ENCODE data around the gene SLC41A2.
A peak's percentile ranks its signal among the peaks of the same experiment; 100 is the strongest.
"Not testable (repeated sequence)": the region's sequence is repeated elsewhere in the genome, so short reads cannot be mapped to it uniquely, and the experiment has no call there.

The SLC41A2 gene

GRCh38 chr12:104957719-104958000 lies 430 bp downstream of the SLC41A2 start:
- peak overlapping the region; percentile 85 for H2AFZ ChIP-seq (ENCODE audit: low read depth, low read length)
- peaks cover 10% of the 10 kb centered on the region for H3K4me1 ChIP-seq (ENCODE audit: insufficient read depth, low read length)
- H3K4me3 ChIP-seq (ENCODE audit: low read length), result peak overlapping the region; percentile 80
- peaks cover 48% of the 10 kb centered on the region for H3K27me3 ChIP-seq (ENCODE audit: insufficient read depth, low read length)
- no peaks in the 10 kb centered on the region for H3K9me3 ChIP-seq (ENCODE audit: low read length)
- no peaks in the 10 kb centered on the region for H3K36me3 ChIP-seq (ENCODE audit: insufficient read depth, low read length)

DNA sequence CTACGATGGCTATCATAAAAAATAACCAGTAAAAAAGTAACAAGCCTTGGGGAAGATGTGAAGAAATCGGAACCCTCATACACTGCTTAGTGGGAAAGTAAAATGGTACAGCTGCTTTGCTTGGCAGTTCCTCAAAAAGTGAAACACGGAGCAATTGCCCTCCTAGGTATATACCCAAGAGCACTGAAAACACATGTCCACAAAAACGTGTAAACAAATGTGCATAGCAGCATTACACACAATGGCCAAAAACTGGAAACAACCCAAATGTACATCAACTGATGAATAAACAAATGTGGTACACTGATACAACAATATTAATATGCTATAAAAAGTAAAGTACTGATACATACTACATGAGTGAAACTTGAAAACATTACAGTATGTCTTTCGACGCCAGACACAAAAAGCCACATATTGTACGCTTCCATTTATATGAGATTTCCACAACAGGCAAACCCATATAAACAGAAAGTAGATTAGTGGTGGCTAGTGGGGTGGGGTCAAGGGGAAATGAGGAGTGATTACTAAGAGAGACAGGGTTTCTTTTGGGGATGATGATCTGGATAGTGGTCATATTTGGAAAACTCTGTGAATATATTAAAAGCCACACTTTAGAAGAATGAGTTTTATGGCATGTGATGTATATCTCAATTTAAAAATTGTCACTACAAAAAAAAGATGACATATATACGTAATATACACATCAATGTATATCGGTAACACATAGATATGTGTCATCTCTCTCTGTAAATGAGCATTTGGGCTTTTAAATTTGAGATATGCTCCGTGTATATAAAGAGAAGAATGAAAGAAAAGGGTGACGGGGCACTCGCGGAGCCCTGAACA lies 996 bp downstream of the SLC41A2 start:
- H2AFZ ChIP-seq (ENCODE audit: low read depth, low read length), result peak overlapping the region; percentile 85

DNA sequence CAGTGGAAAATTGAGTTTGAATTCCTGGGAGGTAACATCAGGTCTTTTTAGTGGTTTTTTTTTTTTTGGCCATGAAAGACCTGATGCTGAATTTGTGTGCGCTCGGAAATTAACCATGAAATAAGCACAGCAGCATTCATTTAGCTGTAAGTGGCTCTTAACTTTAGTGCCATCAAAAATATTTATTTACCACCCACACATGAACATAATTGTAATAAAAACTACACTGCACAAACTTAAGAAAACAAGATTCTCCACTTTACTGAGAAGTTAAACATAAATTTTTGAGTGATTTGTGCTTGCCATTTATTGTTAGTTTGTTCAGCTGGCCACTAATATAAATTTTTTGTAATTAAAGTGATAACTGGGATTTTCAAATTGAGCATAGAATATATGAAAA lies 2.4 kb downstream of the SLC41A2 start:
- peaks cover 52% of the 10 kb centered on the region for H3K27me3 ChIP-seq (ENCODE audit: insufficient read depth, low read length)
- no peaks in the 10 kb centered on the region for H3K36me3 ChIP-seq (ENCODE audit: insufficient read depth, low read length)
- no peak overlapping the region for H3K4me3 ChIP-seq (ENCODE audit: low read length)
- H2AFZ ChIP-seq (ENCODE audit: low read depth, low read length), result no peak overlapping the region
- no peaks in the 10 kb centered on the region for H3K9me3 ChIP-seq (ENCODE audit: low read length)
- H3K4me1 ChIP-seq (ENCODE audit: insufficient read depth, low read length), result peaks cover 10% of the 10 kb centered on the region

More for the DNA sequence above, 996 bp downstream of the SLC41A2 start:
- peak overlapping the region; percentile 80 for H3K4me3 ChIP-seq (ENCODE audit: low read length)
- H3K27me3 ChIP-seq (ENCODE audit: insufficient read depth, low read length), result peaks cover 50% of the 10 kb centered on the region
- H3K9me3 ChIP-seq (ENCODE audit: low read length), result no peaks in the 10 kb centered on the region
- peaks cover 10% of the 10 kb centered on the region for H3K4me1 ChIP-seq (ENCODE audit: insufficient read depth, low read length)
- no peaks in the 10 kb centered on the region for H3K36me3 ChIP-seq (ENCODE audit: insufficient read depth, low read length)

GRCh38 chr12:104953323-104953722 lies 4.8 kb downstream of the SLC41A2 start:
- Histone ChIP-seq H3K4me1 (ENCODE audit: insufficient read depth, low read length) (peaks cover 6% of the 10 kb centered on the region), H3K9me3 (ENCODE audit: low read length) (no peaks in the 10 kb centered on the region), H3K36me3 (ENCODE audit: insufficient read depth, low read length) (no peaks in the 10 kb centered on the region), H2AFZ (ENCODE audit: low read depth, low read length) (no peak overlapping the region), H3K4me3 (ENCODE audit: low read length) (no peak overlapping the region), H3K27me3 (ENCODE audit: insufficient read depth, low read length) (peaks cover 41% of the 10 kb centered on the region)

DNA sequence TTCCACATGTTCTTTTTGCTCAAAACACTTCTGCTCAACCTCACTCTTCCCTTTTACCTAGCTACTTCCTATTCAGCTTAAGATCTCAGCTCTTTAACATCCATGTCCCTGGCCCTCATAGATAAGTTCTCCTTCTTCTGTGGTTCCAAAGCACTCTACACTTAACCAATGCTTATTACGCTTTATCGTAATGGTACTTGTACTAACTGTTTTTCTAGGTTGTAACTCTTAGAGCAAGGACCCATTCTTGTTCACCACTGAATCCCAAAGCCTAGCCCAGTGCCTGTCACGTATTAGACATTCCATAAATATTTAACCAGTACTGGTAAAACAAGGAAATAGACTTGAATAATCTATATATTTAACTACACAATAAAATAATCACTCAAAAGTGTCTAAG lies 5.3 kb downstream of the SLC41A2 start:
- Histone ChIP-seq H3K4me3 (ENCODE audit: low read length) (no peak overlapping the region), H3K9me3 (ENCODE audit: low read length) (no peaks in the 10 kb centered on the region), H3K36me3 (ENCODE audit: insufficient read depth, low read length) (no peaks in the 10 kb centered on the region), H3K4me1 (ENCODE audit: insufficient read depth, low read length) (peaks cover 5% of the 10 kb centered on the region), H3K27me3 (ENCODE audit: insufficient read depth, low read length) (peaks cover 41% of the 10 kb centered on the region), H2AFZ (ENCODE audit: low read depth, low read length) (no peak overlapping the region)

GRCh38 chr12:104951759-104952509 lies 6.2 kb downstream of the SLC41A2 start:
- Histone ChIP-seq H3K4me1 (ENCODE audit: insufficient read depth, low read length) (no peaks in the 10 kb centered on the region), H2AFZ (ENCODE audit: low read depth, low read length) (no peak overlapping the region), H3K27me3 (ENCODE audit: insufficient read depth, low read length) (peaks cover 35% of the 10 kb centered on the region), H3K36me3 (ENCODE audit: insufficient read depth, low read length) (no peaks in the 10 kb centered on the region), H3K9me3 (ENCODE audit: low read length) (no peaks in the 10 kb centered on the region), H3K4me3 (ENCODE audit: low read length) (no peak overlapping the region)

- peaks cover 11% of the 10 kb centered on the region for H3K27me3 ChIP-seq (ENCODE audit: insufficient read depth, low read length)
- H3K4me3 ChIP-seq (ENCODE audit: low read length); H3K36me3 ChIP-seq (ENCODE audit: insufficient read depth, low read length); H3K9me3 ChIP-seq (ENCODE audit: low read length); H3K4me1 ChIP-seq (ENCODE audit: insufficient read depth, low read length); H2AFZ ChIP-seq (ENCODE audit: low read depth, low read length): not testable (repeated sequence)
Observed at GRCh38 chr12:104948716-104949115, 9.4 kb downstream of the SLC41A2 start.

DNA sequence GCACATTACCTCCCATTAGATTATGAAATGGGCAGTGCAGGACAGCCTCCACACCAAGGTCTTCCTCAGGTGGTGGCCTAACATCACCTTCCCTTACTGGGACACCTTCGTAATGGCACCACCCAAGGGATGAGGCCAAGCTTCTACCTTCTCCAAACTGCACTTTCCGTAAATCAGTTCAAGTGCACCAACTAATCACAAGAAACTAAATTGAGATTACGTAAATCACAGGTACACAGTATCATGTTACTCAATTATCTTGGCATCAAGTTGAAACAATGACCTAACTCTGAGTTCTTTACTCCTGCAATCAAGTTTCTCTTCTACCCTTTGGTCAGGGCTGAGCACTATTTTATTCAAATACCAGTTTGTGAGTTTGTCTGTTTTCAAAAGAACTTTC lies 13.8 kb downstream of the SLC41A2 start:
- H3K27me3 ChIP-seq (ENCODE audit: insufficient read depth, low read length), result no peaks in the 10 kb centered on the region
- no peak overlapping the region for H3K4me3 ChIP-seq (ENCODE audit: low read length)
- H3K36me3 ChIP-seq (ENCODE audit: insufficient read depth, low read length), result no peaks in the 10 kb centered on the region
- no peaks in the 10 kb centered on the region for H3K4me1 ChIP-seq (ENCODE audit: insufficient read depth, low read length)
- H3K9me3 ChIP-seq (ENCODE audit: low read length), result peaks cover 3% of the 10 kb centered on the region
- no peak overlapping the region for H2AFZ ChIP-seq (ENCODE audit: low read depth, low read length)

DNA sequence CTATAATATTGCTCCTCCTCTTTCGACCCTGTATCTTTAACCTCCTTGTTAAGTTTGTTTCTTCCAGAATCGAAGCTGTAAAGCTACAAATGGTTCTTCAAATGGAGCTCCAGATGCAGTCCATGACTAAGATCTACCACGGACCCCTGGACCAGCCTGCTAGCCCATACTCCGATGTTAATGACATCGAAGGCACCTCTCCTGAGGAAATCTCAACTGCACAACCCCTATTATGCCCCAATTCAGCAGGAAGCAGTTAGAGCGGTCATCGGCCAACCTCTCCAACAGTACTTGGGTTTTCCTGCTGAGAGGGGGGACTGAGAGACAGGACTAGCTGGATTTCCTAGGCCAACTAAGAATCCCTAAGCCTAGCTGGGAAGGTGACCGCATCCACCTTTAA lies 14.7 kb downstream of the SLC41A2 start:
- not testable (repeated sequence) for H3K27me3 ChIP-seq (ENCODE audit: insufficient read depth, low read length); H3K36me3 ChIP-seq (ENCODE audit: insufficient read depth, low read length); H3K9me3 ChIP-seq (ENCODE audit: low read length); H3K4me1 ChIP-seq (ENCODE audit: insufficient read depth, low read length); H3K4me3 ChIP-seq (ENCODE audit: low read length); H2AFZ ChIP-seq (ENCODE audit: low read depth, low read length)

GRCh38 chr12:104942075-104942474 lies 16.0 kb downstream of the SLC41A2 start:
- no peaks in the 10 kb centered on the region for H3K36me3 ChIP-seq (ENCODE audit: insufficient read depth, low read length)
- no peak overlapping the region for H3K4me3 ChIP-seq (ENCODE audit: low read length)
- no peaks in the 10 kb centered on the region for H3K4me1 ChIP-seq (ENCODE audit: insufficient read depth, low read length)
- H2AFZ ChIP-seq (ENCODE audit: low read depth, low read length), result no peak overlapping the region
- H3K27me3 ChIP-seq (ENCODE audit: insufficient read depth, low read length), result no peaks in the 10 kb centered on the region
- peaks cover 3% of the 10 kb centered on the region for H3K9me3 ChIP-seq (ENCODE audit: low read length)

GRCh38 chr12:104941454-104941853 lies 16.6 kb downstream of the SLC41A2 start:
- Histone ChIP-seq H2AFZ (ENCODE audit: low read depth, low read length) (no peak overlapping the region), H3K4me1 (ENCODE audit: insufficient read depth, low read length) (no peaks in the 10 kb centered on the region), H3K36me3 (ENCODE audit: insufficient read depth, low read length) (no peaks in the 10 kb centered on the region), H3K9me3 (ENCODE audit: low read length) (peaks cover 3% of the 10 kb centered on the region), H3K4me3 (ENCODE audit: low read length) (no peak overlapping the region), H3K27me3 (ENCODE audit: insufficient read depth, low read length) (no peaks in the 10 kb centered on the region)

- Histone ChIP-seq H3K4me3 (ENCODE audit: low read length) (no peak overlapping the region), H3K36me3 (ENCODE audit: insufficient read depth, low read length) (no peaks in the 10 kb centered on the region), H3K27me3 (ENCODE audit: insufficient read depth, low read length) (no peaks in the 10 kb centered on the region), H3K9me3 (ENCODE audit: low read length) (peaks cover 1% of the 10 kb centered on the region), H3K4me1 (ENCODE audit: insufficient read depth, low read length) (no peaks in the 10 kb centered on the region), H2AFZ (ENCODE audit: low read depth, low read length) (no peak overlapping the region)
Observed at GRCh38 chr12:104939089-104939488, 19.0 kb downstream of the SLC41A2 start.

- Histone ChIP-seq H3K4me1 (ENCODE audit: insufficient read depth, low read length) (no peaks in the 10 kb centered on the region), H3K36me3 (ENCODE audit: insufficient read depth, low read length) (no peaks in the 10 kb centered on the region), H2AFZ (ENCODE audit: low read depth, low read length) (no peak overlapping the region), H3K4me3 (ENCODE audit: low read length) (no peak overlapping the region), H3K9me3 (ENCODE audit: low read length) (no peaks in the 10 kb centered on the region), H3K27me3 (ENCODE audit: insufficient read depth, low read length) (no peaks in the 10 kb centered on the region)
Observed at GRCh38 chr12:104938371-104938770, 19.7 kb downstream of the SLC41A2 start.
